B cell (primary cell): ENCODE measurements around the gene CALCOCO1.

Source experiments
- EZH2 ChIP-seq: IDR thresholded peaks from 2 replicates; pipeline ENCODE4 v1.6.1; 2012; ENCODE audit warnings: borderline replicate concordance, low read depth, mild to moderate bottlenecking, moderate library complexity, low read length; ENCODE audit not compliant: insufficient read depth, poor library complexity, severe bottlenecking
- TF ChIP-seq, protein P1 (sequence below): fragments of 200-600 bp; IDR thresholded peaks from one replicate; pipeline ENCODE4 v1.8.0; 2022; ENCODE audit warnings: antibody characterized with exemption, mild to moderate bottlenecking

DNA sequence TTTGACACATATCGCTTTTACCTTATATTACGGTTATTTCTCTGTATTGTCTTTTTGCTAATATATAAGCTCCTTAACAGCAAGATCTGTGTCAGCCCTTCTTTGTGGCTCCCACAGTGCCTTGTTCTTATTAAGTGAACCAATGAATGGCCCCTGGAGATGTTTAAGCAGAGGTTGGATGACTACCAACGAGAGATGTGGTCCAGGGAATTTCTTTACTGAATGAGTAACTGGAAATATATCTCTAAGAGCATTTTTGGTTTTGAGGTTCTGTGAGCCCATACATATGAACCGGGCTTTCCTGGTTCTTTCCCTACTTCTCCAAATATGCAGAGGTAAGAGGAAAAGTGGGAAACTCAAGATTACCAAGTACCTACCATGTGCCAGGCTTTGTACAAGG is 23.5 kb downstream of the CALCOCO1 start:
- TF ChIP-seq, protein P1, sequence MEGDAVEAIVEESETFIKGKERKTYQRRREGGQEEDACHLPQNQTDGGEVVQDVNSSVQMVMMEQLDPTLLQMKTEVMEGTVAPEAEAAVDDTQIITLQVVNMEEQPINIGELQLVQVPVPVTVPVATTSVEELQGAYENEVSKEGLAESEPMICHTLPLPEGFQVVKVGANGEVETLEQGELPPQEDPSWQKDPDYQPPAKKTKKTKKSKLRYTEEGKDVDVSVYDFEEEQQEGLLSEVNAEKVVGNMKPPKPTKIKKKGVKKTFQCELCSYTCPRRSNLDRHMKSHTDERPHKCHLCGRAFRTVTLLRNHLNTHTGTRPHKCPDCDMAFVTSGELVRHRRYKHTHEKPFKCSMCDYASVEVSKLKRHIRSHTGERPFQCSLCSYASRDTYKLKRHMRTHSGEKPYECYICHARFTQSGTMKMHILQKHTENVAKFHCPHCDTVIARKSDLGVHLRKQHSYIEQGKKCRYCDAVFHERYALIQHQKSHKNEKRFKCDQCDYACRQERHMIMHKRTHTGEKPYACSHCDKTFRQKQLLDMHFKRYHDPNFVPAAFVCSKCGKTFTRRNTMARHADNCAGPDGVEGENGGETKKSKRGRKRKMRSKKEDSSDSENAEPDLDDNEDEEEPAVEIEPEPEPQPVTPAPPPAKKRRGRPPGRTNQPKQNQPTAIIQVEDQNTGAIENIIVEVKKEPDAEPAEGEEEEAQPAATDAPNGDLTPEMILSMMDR: no peak
- no peak for TF ChIP-seq EZH2
